Measurements from ENCODE around the gene THBD.

Gene THBD

GRCh38 chr20:23021951-23022350, 27.5 kb downstream of the THBD start:
- peak in 1 of 2 experiments; percentile 32 for DNase-seq (ENCODE audit: low read depth in 1 of 2, low spot score in 1 of 2)
- Histone ChIP-seq H3K27me3 (ENCODE audit: insufficient read depth, poor library complexity, severe bottlenecking) (no peaks in the 10 kb centered on the region), H3K27ac (replicated peaks) (no peak overlapping the region), H3K4me3 (replicated peaks; ENCODE audit: insufficient read depth, low read length) (no peak overlapping the region)
- TF ChIP-seq GABPA (IDR thresholded peaks at IDR 0.05; ENCODE audit: low read depth), result no peak
- no peak for TF ChIP-seq REST (IDR thresholded peaks at IDR 0.05; ENCODE audit: insufficient replicate concordance, low read depth)
- no peak for TF ChIP-seq SPI1 (IDR thresholded peaks at IDR 0.05; ENCODE audit: borderline replicate concordance, low read depth)
- no peak for TF ChIP-seq CTCF (IDR thresholded peaks at IDR 0.05; ENCODE audit: insufficient read depth, low read length)
- no peak for TF ChIP-seq POLR2AphosphoS5 (IDR thresholded peaks at IDR 0.05; ENCODE audit: low read depth)

- TF ChIP-seq SPI1 (IDR thresholded peaks at IDR 0.05; ENCODE audit: borderline replicate concordance, low read depth) (no peak), GABPA (IDR thresholded peaks at IDR 0.05; ENCODE audit: low read depth) (no peak), CTCF (IDR thresholded peaks at IDR 0.05; ENCODE audit: insufficient read depth, low read length) (no peak), REST (IDR thresholded peaks at IDR 0.05; ENCODE audit: insufficient replicate concordance, low read depth) (no peak), POLR2AphosphoS5 (IDR thresholded peaks at IDR 0.05; ENCODE audit: low read depth) (no peak)
- peak in 1 of 2 experiments; percentile 55 for DNase-seq (ENCODE audit: low read depth in 1 of 2, low spot score in 1 of 2)
- no peak overlapping the region for H3K27ac ChIP-seq (replicated peaks)
- H3K27me3 ChIP-seq (ENCODE audit: insufficient read depth, poor library complexity, severe bottlenecking), result no peaks in the 10 kb centered on the region
- H3K4me3 ChIP-seq (replicated peaks; ENCODE audit: insufficient read depth, low read length), result no peak overlapping the region
Observed at GRCh38 chr20:23021541-23021940, 27.9 kb downstream of the THBD start.

GRCh38 chr20:23020230-23021018, 29.0 kb downstream of the THBD start:
- TF ChIP-seq SPI1 (IDR thresholded peaks at IDR 0.05; ENCODE audit: borderline replicate concordance, low read depth), result no peak
- no peak for TF ChIP-seq GABPA (IDR thresholded peaks at IDR 0.05; ENCODE audit: low read depth)
- no peak for TF ChIP-seq REST (IDR thresholded peaks at IDR 0.05; ENCODE audit: insufficient replicate concordance, low read depth)
- TF ChIP-seq POLR2AphosphoS5 (IDR thresholded peaks at IDR 0.05; ENCODE audit: low read depth), result no peak
- no peak for TF ChIP-seq CTCF (IDR thresholded peaks at IDR 0.05; ENCODE audit: insufficient read depth, low read length)
- no peak overlapping the region for H3K27ac ChIP-seq (replicated peaks)
- H3K4me3 ChIP-seq (replicated peaks; ENCODE audit: insufficient read depth, low read length), result no peak overlapping the region
- DNase-seq (ENCODE audit: low read depth in 1 of 2, low spot score in 1 of 2), result no peak
- H3K27me3 ChIP-seq (ENCODE audit: insufficient read depth, poor library complexity, severe bottlenecking), result no peaks in the 10 kb centered on the region

Data from HL-60 (cell line).